Fibroblast of skin of left quadriceps (primary cell): ENCODE data around the gene SDF2L1.
"Not testable (repeated sequence)": the region's sequence is repeated elsewhere in the genome, so short reads cannot be mapped to it uniquely, and the experiment has no call there.

ENCODE experiments used
- DNase-seq, 2 experiments: peaks; one replicate each; pipeline ENCODE4 v3.0.0-alpha.2; 2013; ENCODE audit warnings: low read depth in 2 of 2

The SDF2L1 gene

DNA sequence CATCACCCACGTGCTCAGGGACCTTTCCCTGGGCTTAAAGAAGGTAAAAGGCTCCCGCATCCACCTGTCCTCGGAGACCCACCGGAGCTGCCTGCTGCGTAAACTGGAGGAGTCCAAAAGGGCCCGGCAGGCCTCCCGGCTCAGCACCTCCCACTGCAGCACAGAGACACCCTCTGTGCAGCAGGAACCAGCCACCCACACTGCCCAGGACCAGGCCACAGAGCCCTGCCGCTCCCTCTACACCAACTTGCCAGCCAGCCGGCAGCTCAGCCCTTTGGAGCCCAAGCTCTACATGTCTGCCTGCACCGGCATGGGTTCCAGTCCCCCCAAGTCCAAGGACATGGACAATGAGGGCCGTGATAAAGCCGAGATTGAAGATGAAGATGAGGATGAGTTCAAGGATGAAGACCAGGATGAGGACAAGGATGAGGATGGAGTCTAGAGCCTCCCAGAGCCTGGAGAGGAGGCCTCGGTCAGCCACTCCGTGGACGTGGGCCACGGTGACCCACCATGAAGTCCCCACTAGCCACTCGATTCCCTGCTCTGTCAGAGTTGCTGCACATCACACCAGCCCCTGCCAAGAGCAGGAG is 5.4 kb upstream of the SDF2L1 start:
- DNase-seq = no peak

- DNase-seq = not testable (repeated sequence)
Observed at GRCh38 chr22:21637450-21637849, 4.7 kb upstream of the SDF2L1 start.

DNA sequence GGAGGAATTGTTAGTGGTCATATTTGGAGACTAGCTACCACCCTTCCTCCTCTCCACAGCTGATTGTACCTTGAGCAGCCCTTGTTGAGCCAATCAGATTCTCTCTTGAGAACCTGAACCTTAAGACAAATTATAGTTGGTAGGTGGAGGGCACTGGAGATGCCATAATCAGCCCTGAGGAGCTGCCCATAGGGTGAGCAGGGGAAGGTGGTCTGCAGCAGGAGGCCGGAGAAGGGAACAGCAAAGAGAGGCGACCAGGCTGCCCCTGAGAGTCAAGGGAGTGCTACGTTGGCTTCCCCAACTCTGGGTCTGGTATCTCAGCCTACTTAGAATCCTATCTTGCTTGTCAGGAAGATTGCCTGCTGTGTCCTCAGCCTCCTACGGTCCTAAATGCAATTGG is 2.7 kb upstream of the SDF2L1 start:
- DNase-seq = no peak

GRCh38 chr22:21640810-21641209 is 1.3 kb upstream of the SDF2L1 start:
- no peak for DNase-seq

GRCh38 chr22:21641417-21641788 is 699 bp upstream of the SDF2L1 start:
- no peak for DNase-seq

- no peak for DNase-seq
Observed at GRCh38 chr22:21642584-21643448, 714 bp downstream of the SDF2L1 start.

- DNase-seq = no peak
Observed at GRCh38 chr22:21643533-21644357, 1.6 kb downstream of the SDF2L1 start.

GRCh38 chr22:21645513-21645912 is 3.4 kb downstream of the SDF2L1 start:
- not testable (repeated sequence) for DNase-seq

- DNase-seq = peak; percentile 48 to 56
Observed at GRCh38 chr22:21646608-21647590, 4.8 kb downstream of the SDF2L1 start.

GRCh38 chr22:21650280-21650679 is 8.2 kb downstream of the SDF2L1 start:
- DNase-seq = no peak

- no peak for DNase-seq
Observed at GRCh38 chr22:21650823-21651520, 8.9 kb downstream of the SDF2L1 start.

- DNase-seq = no peak
Observed at GRCh38 chr22:21651521-21652009, 9.5 kb downstream of the SDF2L1 start.

GRCh38 chr22:21652010-21652546 is 10.0 kb downstream of the SDF2L1 start:
- DNase-seq = peak; percentile 70

DNA sequence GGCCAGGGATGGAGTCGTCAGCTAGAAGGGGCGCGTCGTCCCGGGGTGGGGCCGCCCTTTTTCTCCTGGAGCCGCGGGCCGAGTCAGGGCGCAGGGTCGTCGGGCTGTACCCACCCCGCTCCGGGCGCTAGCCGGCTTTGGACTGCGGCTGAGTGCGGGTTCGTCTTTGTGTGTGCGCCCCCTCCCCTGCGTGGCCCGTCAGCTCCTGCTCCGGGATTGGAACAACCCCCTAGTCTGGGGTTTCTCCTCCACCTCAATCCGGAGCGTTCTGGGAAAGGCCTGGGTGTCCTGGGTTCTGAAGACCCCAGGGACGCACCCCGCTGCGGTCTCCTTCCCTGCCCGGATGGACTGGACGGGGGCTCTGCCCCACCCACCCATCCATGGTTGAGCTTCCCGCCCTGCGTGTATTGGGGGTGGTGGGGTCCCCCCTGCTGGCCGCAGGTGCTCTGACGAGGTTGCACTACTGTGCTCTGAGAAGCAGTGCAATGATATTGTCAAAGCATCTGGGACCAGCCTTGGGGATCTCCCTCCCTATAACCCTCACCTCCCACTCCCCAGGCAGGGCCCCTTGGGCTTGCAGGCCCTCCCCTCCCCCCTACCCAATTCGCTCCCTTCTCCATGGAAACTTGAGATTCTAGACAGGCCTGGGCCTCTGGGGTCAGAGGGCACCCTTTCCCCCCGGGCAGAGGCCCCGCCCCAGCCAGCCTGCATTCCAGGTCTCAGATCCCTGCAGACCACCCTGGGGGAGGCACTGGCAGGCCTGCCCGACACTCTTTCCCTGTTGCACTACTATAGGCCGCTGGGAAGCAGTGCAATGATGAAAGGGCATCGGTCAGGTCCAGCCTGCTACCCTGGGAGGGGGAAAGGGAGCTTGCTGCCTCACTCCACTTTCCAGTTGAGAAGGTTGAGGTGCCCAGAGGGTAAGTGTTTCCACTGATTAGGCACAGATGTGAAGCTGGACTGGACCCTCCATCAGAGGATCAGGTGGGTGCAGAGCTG is 10.7 kb downstream of the SDF2L1 start:
- no peak for DNase-seq

DNA sequence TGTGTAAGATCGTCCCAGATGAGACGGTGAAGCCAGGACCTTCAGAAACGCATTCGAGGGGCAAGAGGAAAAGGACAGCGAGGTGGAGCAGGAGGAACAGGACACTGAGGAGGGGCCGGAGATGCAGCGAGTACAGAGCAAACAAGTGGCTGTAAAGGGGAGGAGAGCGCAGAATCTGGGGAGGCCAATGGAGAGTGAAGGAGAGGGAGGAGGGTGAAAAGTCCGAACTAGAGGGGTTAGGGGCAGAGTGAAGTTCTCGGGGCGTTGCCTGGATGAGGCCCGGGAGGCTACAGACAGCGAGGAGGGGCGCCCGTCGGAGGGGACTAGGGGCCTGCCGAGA is 14.9 kb downstream of the SDF2L1 start:
- no peak for DNase-seq

GRCh38 chr22:21657360-21658032 is 15.4 kb downstream of the SDF2L1 start:
- DNase-seq = no peak

DNA sequence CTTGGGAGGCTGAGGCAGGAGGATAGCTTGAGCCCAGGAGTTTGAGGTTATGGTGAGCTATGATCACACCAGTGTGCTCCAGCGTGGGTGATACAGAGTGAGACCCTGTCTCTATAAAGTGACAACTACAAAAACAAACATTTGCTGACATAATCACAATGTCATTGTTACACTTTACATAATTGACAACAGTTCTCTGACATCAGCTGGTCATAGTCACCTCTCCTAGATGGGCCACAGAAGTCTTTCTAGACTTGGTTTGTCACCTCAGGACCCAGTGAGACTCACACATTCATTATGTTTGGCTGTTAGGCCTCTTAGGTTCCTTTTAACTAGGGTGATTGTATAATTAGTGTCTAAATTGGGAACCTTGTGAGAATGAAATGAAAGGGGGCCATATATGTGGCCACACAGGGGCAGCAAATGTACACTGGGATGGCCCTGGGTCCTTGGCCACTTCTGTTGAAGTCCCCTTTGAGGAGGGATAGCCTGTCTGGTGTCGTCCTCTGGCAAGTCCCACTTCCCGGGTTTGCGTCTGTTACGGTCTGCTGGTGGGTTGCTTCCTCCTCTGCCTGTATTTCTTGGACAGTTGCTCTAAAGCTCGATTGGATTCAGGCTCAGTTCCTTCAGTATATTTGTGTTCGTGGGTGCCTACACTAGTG is 17.9 kb downstream of the SDF2L1 start:
- DNase-seq = no peak

GRCh38 chr22:21660904-21661303 is 18.8 kb downstream of the SDF2L1 start:
- DNase-seq = no peak
